Muscle layer of colon (tissue), 2 donors: Measurements from ENCODE around the gene RBBP8NL.
"Not testable (repeated sequence)": the region's sequence is repeated elsewhere in the genome, so short reads cannot be mapped to it uniquely, and the experiment has no call there.

Experiments
- H3K27ac ChIP-seq: one replicate; pipeline ENCODE4 v1.7.0; 2013; ENCODE audit warnings: low read depth, mild to moderate bottlenecking, low read length, moderate library complexity
- H3K27me3 ChIP-seq, 2 donors: one replicate each; pipeline ENCODE4 v1.7.0; 2013; ENCODE audit warnings: low read length in 2 of 2, mild to moderate bottlenecking in 2 of 2; ENCODE audit not compliant: insufficient read depth in 2 of 2, control insufficient read depth in 1 of 2
- H3K36me3 ChIP-seq: one replicate; pipeline ENCODE4 v1.7.0; 2013; ENCODE audit warnings: mild to moderate bottlenecking, low read length; ENCODE audit not compliant: insufficient read depth
- H3K4me1 ChIP-seq: one replicate; pipeline ENCODE4 v1.7.0; 2013; ENCODE audit warnings: mild to moderate bottlenecking, low read length; ENCODE audit not compliant: insufficient read depth
- H3K4me3 ChIP-seq, 2 donors: one replicate each; pipeline ENCODE4 v1.7.0; 2013; ENCODE audit warnings: low read length in 2 of 2, low read depth in 1 of 2, mild to moderate bottlenecking in 1 of 2, moderate library complexity in 1 of 2
- H3K9ac ChIP-seq: one replicate; pipeline ENCODE4 v1.7.0; 2013; ENCODE audit warnings: low read length
- H3K9me3 ChIP-seq: one replicate; pipeline ENCODE4 v1.7.0; 2013; ENCODE audit warnings: mild to moderate bottlenecking, low read length
- donor health status: abdominal sarcoma.
- donor health status: Adenocarcinoma of cecum.

The RBBP8NL gene

GRCh38 chr20:62433658-62434497 is 6.5 kb upstream of the RBBP8NL start:
- no peaks in the 10 kb centered on the region for H3K9me3 ChIP-seq
- peaks cover 19% of the 10 kb centered on the region for H3K4me1 ChIP-seq
- no peak overlapping the region for H3K4me3 ChIP-seq
- H3K27me3 ChIP-seq, result no peaks in the 10 kb centered on the region
- H3K36me3 ChIP-seq, result no peaks in the 10 kb centered on the region
- H3K9ac ChIP-seq, result no peak overlapping the region
- no peak overlapping the region for H3K27ac ChIP-seq

- Histone ChIP-seq H3K9ac (no peak overlapping the region), H3K36me3 (no peaks in the 10 kb centered on the region), H3K9me3 (no peaks in the 10 kb centered on the region), H3K4me3 (no peak overlapping the region), H3K27me3 (no peaks in the 10 kb centered on the region), H3K4me1 (peaks cover 9% of the 10 kb centered on the region), H3K27ac (no peak overlapping the region)
Measured at GRCh38 chr20:62430866-62431447, 3.6 kb upstream of the RBBP8NL start.

- Histone ChIP-seq H3K27me3 (no peaks in the 10 kb centered on the region), H3K9ac (no peak overlapping the region), H3K4me1 (peaks cover 9% of the 10 kb centered on the region), H3K9me3 (no peaks in the 10 kb centered on the region), H3K27ac (no peak overlapping the region), H3K4me3 (no peak overlapping the region), H3K36me3 (no peaks in the 10 kb centered on the region)
Measured at GRCh38 chr20:62430311-62430853, 3.0 kb upstream of the RBBP8NL start.

- peaks cover 0 to 3% of the 10 kb centered on the region in 2 donors for H3K27me3 ChIP-seq
- H3K4me1 ChIP-seq, result peaks cover 9% of the 10 kb centered on the region
Measured at GRCh38 chr20:62429455-62430310, 2.3 kb upstream of the RBBP8NL start.

DNA sequence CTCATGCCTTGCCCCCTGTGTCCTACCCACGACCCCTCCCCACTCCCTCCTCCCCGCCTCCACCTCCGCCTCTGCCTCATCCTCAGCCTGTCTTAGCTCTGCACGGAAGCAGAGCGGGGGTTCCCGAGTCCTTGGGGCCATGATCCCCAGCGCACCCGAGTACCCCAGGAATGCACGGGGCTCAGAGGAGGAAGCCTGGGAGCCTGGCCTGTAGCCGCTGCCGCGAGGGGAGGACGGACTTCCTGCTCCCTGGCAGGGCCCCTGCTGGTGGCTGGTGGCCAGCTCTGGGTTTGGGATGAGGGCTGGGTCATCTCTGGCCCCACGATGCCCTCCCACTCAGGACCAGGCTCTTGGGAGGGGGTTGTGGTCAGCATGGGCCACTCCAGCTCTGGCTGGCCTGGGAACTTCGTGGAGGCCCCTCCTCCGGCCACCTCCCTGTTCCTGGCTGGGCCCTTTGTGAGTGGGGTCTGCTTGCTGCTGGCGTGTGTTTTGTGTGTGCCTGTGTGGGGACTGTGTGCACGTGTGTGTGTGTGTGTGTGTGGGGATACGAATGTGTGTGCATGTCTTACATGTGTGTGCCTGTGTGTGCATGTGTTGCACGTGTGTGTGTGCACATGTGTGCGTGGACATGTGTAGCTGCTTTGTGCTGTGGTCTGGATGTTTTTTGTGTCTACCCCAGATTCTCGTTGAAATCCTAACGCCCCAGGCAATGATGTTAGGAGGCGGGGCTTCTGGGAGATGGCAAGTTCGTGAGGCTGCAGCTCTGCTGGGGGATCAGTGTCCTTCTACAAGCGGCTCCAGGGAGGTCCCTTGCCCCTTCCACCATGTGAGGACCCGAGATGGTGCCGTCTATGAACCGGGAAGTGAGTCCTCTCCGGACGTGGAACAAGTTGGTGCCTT is 1.3 kb upstream of the RBBP8NL start:
- H3K9me3 ChIP-seq, result no peaks in the 10 kb centered on the region
- H3K27me3 ChIP-seq, result peaks cover 0 to 7% of the 10 kb centered on the region in 2 donors
- H3K4me3 ChIP-seq, result no peak overlapping the region

More at GRCh38 chr20:62429455-62430310, 2.3 kb upstream of the RBBP8NL start:
- H3K27ac ChIP-seq, result no peak overlapping the region
- no peaks in the 10 kb centered on the region for H3K36me3 ChIP-seq
- H3K9ac ChIP-seq, result no peak overlapping the region
- H3K4me3 ChIP-seq, result no peak overlapping the region
- H3K9me3 ChIP-seq, result no peaks in the 10 kb centered on the region

DNA sequence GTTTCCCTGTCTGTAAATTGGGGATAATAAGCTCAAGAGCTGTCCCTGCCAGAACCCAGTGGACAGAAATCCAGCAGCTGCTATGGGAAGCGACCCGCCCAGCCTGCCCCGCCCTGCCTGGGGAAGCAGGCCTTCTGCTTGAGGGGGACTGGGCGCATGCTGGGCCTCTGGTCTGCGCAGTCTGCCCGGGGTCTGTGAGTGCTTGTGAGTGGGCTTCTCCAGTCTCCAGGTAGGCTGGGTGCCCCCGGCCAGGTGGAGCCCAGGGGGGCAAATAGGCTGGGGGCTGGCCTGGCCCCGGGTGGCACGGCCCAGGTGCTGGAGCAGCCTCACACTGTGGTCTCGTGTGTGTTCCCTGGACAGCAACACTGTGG is 648 bp upstream of the RBBP8NL start:
- Histone ChIP-seq H3K9ac (no peak overlapping the region), H3K4me1 (no peaks in the 10 kb centered on the region), H3K4me3 (no peak overlapping the region), H3K36me3 (no peaks in the 10 kb centered on the region), H3K27me3 (peaks cover 0 to 14% of the 10 kb centered on the region in 2 donors), H3K27ac (no peak overlapping the region), H3K9me3 (no peaks in the 10 kb centered on the region)

More for the DNA sequence above, 1.3 kb upstream of the RBBP8NL start:
- H3K9ac ChIP-seq, result no peak overlapping the region
- no peaks in the 10 kb centered on the region for H3K36me3 ChIP-seq
- no peak overlapping the region for H3K27ac ChIP-seq
- peaks cover 1% of the 10 kb centered on the region for H3K4me1 ChIP-seq

DNA sequence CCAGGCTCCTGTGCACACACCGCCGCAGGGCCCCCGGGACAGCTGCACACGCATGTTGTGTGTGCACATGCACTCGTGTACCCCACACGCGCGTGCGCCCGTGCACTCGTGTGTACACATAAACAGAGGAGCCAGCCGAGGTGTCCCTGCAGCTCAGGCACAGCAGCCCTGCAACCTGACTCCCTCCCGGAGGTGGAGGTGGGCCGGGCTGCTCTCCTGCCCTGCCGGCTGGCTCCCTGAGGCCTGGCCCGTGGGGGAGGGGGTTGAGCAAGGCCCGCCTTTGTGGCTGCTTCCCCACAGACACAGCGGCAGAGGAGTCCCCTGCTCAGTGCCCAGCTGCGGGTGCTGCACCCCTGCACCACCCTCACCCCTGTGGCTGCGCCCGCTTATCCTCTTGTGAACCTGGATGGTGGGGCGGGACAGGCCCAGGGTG is 624 bp downstream of the RBBP8NL start:
- Histone ChIP-seq H3K9me3 (no peaks in the 10 kb centered on the region), H3K4me3 (no peak overlapping the region), H3K4me1 (no peaks in the 10 kb centered on the region), H3K36me3 (no peaks in the 10 kb centered on the region), H3K9ac (no peak overlapping the region), H3K27me3 (peaks cover 0 to 15% of the 10 kb centered on the region in 2 donors), H3K27ac (no peak overlapping the region)

DNA sequence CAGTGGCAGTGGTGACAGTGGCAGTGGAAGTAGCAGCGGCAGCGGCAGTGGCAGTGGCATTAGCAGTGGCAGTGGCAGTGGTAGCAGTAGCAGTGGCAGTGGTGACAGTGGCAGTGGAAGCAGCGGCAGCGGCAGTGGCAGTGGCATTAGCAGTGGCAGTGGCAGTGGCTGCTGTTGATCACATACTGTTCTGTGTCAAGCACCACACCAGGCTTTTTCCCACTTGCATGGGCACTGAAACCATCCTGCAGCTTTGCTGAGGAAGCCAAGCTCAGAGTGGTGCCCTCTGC is 1.3 kb downstream of the RBBP8NL start:
- peaks cover 0 to 15% of the 10 kb centered on the region in 2 donors for H3K27me3 ChIP-seq
- H3K9ac ChIP-seq, H3K4me1 ChIP-seq, H3K4me3 ChIP-seq, H3K27ac ChIP-seq, H3K36me3 ChIP-seq, H3K9me3 ChIP-seq: not testable (repeated sequence)

DNA sequence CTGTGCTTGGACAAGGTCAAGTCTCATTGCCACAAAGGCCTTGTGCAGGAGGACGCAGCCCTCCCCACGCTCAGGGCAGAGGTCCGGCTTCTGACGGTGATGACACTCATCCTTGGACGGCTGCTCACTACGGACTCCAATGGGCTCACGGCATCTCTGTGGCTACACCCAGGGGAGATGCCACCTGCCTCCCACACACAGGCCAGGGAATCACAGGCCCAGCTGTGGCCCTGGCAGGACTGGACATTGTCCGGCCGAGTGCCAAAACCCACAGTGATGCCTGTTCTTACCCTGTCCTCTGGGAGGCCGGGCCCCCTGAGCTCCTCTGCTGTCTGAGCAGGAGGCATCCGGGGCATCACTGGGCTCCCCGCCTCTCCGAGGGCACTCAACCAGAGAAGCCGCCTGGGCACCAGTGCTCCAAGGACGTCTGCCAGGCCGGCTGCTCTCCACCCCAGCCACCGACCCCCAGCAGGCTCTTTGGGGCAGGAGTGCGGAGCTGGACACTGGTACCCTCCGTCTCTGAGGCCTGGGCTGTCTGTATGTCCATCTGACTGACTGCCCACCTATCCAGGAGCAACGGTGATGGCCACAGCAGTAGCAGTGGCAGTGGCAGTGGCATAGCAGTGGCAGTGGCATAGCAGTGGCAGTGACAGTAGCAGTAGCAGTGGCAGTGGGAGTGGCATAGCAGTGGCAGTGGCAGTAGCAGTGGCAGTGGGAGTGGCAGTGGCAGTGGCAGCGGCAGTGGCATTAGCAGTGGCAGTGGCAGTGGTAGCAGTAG is 1.9 kb downstream of the RBBP8NL start:
- Histone ChIP-seq H3K36me3 (no peaks in the 10 kb centered on the region), H3K4me1 (no peaks in the 10 kb centered on the region), H3K27ac (no peak overlapping the region), H3K9me3 (no peaks in the 10 kb centered on the region), H3K27me3 (peaks cover 0 to 15% of the 10 kb centered on the region in 2 donors), H3K9ac (no peak overlapping the region), H3K4me3 (no peak overlapping the region)
